SJCRH30 (cell line): ENCODE data around the gene PTPN4. TPM values are rescaled to one million over a fixed set of nuclear protein-coding genes. Genes with fewer than 3 reads are reported as not detected.

Experiments used
- DNase-seq, 2 experiments: peaks; one replicate each; pipeline ENCODE4 v3.0.0-alpha.2; 2015 to 2020
- H3K27ac ChIP-seq: fragments of 250-450 bp; sonication (Bioruptor Pico); 2 replicates; pipeline ENCODE4 v1.5.1; 2020; ENCODE audit warnings: mild to moderate bottlenecking, moderate library complexity
- H3K27me3 ChIP-seq: fragments of 250-450 bp; sonication (Bioruptor Pico); 2 replicates; pipeline ENCODE4 v1.5.1; 2020; ENCODE audit warnings: mild to moderate bottlenecking, moderate library complexity
- H3K36me3 ChIP-seq: fragments of 250-450 bp; sonication (Bioruptor Pico); 2 replicates; pipeline ENCODE4 v1.5.1; 2020; ENCODE audit warnings: mild to moderate bottlenecking, moderate library complexity
- H3K4me1 ChIP-seq: fragments of 250-450 bp; sonication (Bioruptor Pico); 2 replicates; pipeline ENCODE4 v1.5.1; 2020; ENCODE audit warnings: mild to moderate bottlenecking, moderate library complexity
- H3K4me3 ChIP-seq: fragments of 250-450 bp; sonication (Bioruptor Pico); 2 replicates; pipeline ENCODE4 v1.5.1; 2020; ENCODE audit warnings: mild to moderate bottlenecking, moderate library complexity
- H3K9me3 ChIP-seq: fragments of 250-450 bp; sonication (Bioruptor Pico); replicated peaks from 2 replicates; pipeline ENCODE4 v1.5.1; 2020; ENCODE audit warnings: mild to moderate bottlenecking, moderate library complexity
- total RNA-seq: library from RNA; depleted of rRNA; stranded (reverse); fragments of >200 nt; shearing (Covaris generic); gene quantifications from 2 replicates; pipeline ENCODE4 v1.2.3, GENCODE V29; 2014

The PTPN4 gene
- total RNA-seq, 1 experiment from 2014 or later = 30.8 TPM

GRCh38 chr2:119823734-119824334 is 64.1 kb downstream of the PTPN4 start:
- H3K27me3 ChIP-seq = no peaks in the 10 kb centered on the region
- peak; percentile 27 to 51 for DNase-seq
- H3K4me3 ChIP-seq = no peak overlapping the region
- peaks cover 10% of the 10 kb centered on the region for H3K4me1 ChIP-seq
- H3K27ac ChIP-seq = no peak overlapping the region
- H3K36me3 ChIP-seq = peaks cover 1% of the 10 kb centered on the region; the same call in 1 of the 2 replicates
- H3K9me3 ChIP-seq = no peaks in the 10 kb centered on the region

GRCh38 chr2:119826370-119826961 is 66.7 kb downstream of the PTPN4 start:
- H3K4me1 ChIP-seq = no peaks in the 10 kb centered on the region
- no peak overlapping the region for H3K27ac ChIP-seq
- no peaks in the 10 kb centered on the region for H3K27me3 ChIP-seq
- DNase-seq = peak; percentile 31 to 61
- peaks cover 1% of the 10 kb centered on the region; the same call in 1 of the 2 replicates for H3K36me3 ChIP-seq
- peaks cover 4% of the 10 kb centered on the region; the same call in 1 of the 2 replicates for H3K9me3 ChIP-seq
- no peak overlapping the region for H3K4me3 ChIP-seq

GRCh38 chr2:119827866-119828507 is 68.3 kb downstream of the PTPN4 start:
- H3K36me3 ChIP-seq = peaks cover 6% of the 10 kb centered on the region; the same call in 1 of the 2 replicates
- H3K27me3 ChIP-seq = no peaks in the 10 kb centered on the region
- no peak for DNase-seq
- H3K4me3 ChIP-seq = no peak overlapping the region
- H3K27ac ChIP-seq = no peak overlapping the region
- no peaks in the 10 kb centered on the region for H3K4me1 ChIP-seq
- H3K9me3 ChIP-seq = peaks cover 4% of the 10 kb centered on the region; the same call in 1 of the 2 replicates

- no peaks in the 10 kb centered on the region; the same call in 1 of the 2 replicates for H3K9me3 ChIP-seq
- H3K27ac ChIP-seq = no peak overlapping the region
- H3K27me3 ChIP-seq = no peaks in the 10 kb centered on the region
- no peak for DNase-seq
- 0 out of 2 replicates have a peak, but pooled peaks cover 4% of the 10 kb centered on the region for H3K36me3 ChIP-seq
- H3K4me1 ChIP-seq = peaks cover 4% of the 10 kb centered on the region
- H3K4me3 ChIP-seq = no peak overlapping the region
Observed at GRCh38 chr2:119836455-119837142, 76.9 kb downstream of the PTPN4 start.

- no peaks in the 10 kb centered on the region for H3K36me3 ChIP-seq
- no peak overlapping the region for H3K4me3 ChIP-seq
- no peak for DNase-seq
- H3K27me3 ChIP-seq = no peaks in the 10 kb centered on the region
- peaks cover 5% of the 10 kb centered on the region for H3K4me1 ChIP-seq
- H3K27ac ChIP-seq = no peak overlapping the region
- no peaks in the 10 kb centered on the region; the same call in 1 of the 2 replicates for H3K9me3 ChIP-seq
Observed at GRCh38 chr2:119837350-119837749, 77.6 kb downstream of the PTPN4 start.

- H3K4me3 ChIP-seq = no peak overlapping the region
- peaks cover 5% of the 10 kb centered on the region for H3K4me1 ChIP-seq
- H3K36me3 ChIP-seq = peaks cover 2% of the 10 kb centered on the region; the same call in 1 of the 2 replicates
- DNase-seq = no peak
- peaks cover 3% of the 10 kb centered on the region; the same call in 1 of the 2 replicates for H3K9me3 ChIP-seq
- H3K27ac ChIP-seq = no peak overlapping the region
- H3K27me3 ChIP-seq = no peaks in the 10 kb centered on the region
Observed at GRCh38 chr2:119837759-119838158, 78.0 kb downstream of the PTPN4 start.

GRCh38 chr2:119838179-119838578 is 78.5 kb downstream of the PTPN4 start:
- Histone ChIP-seq H3K9me3 (peaks cover 3% of the 10 kb centered on the region; the same call in 1 of the 2 replicates), H3K36me3 (peaks cover 3% of the 10 kb centered on the region; the same call in 1 of the 2 replicates), H3K4me3 (no peak overlapping the region), H3K27ac (no peak overlapping the region), H3K27me3 (no peaks in the 10 kb centered on the region), H3K4me1 (peaks cover 5% of the 10 kb centered on the region)
- no peak for DNase-seq

GRCh38 chr2:119841550-119841949 is 81.8 kb downstream of the PTPN4 start:
- Histone ChIP-seq H3K27me3 (no peaks in the 10 kb centered on the region), H3K36me3 (peaks cover 3% of the 10 kb centered on the region; the same call in 1 of the 2 replicates), H3K27ac (no peak overlapping the region), H3K4me1 (peaks cover 5% of the 10 kb centered on the region), H3K9me3 (peaks cover 3% of the 10 kb centered on the region; the same call in 1 of the 2 replicates), H3K4me3 (no peak overlapping the region)
- DNase-seq = no peak

GRCh38 chr2:119846021-119846420 is 86.3 kb downstream of the PTPN4 start:
- DNase-seq = no peak
- H3K27ac ChIP-seq = no peak overlapping the region
- H3K9me3 ChIP-seq = peaks cover 3% of the 10 kb centered on the region; the same call in 1 of the 2 replicates
- peaks cover 3% of the 10 kb centered on the region; the same call in 1 of the 2 replicates for H3K36me3 ChIP-seq
- no peaks in the 10 kb centered on the region for H3K27me3 ChIP-seq
- H3K4me3 ChIP-seq = no peak overlapping the region
- H3K4me1 ChIP-seq = peaks cover 5% of the 10 kb centered on the region

GRCh38 chr2:119849838-119850565 is 90.3 kb downstream of the PTPN4 start:
- H3K27ac ChIP-seq = no peak overlapping the region
- H3K4me1 ChIP-seq = no peaks in the 10 kb centered on the region
- H3K27me3 ChIP-seq = no peaks in the 10 kb centered on the region
- no peaks in the 10 kb centered on the region for H3K36me3 ChIP-seq
- H3K9me3 ChIP-seq = peaks cover 14% of the 10 kb centered on the region
- DNase-seq = no peak
- H3K4me3 ChIP-seq = no peak overlapping the region

GRCh38 chr2:119852214-119852613 is 92.5 kb downstream of the PTPN4 start:
- Histone ChIP-seq H3K4me1 (no peaks in the 10 kb centered on the region), H3K36me3 (no peaks in the 10 kb centered on the region), H3K4me3 (no peak overlapping the region), H3K27ac (no peak overlapping the region), H3K9me3 (peaks cover 14% of the 10 kb centered on the region), H3K27me3 (no peaks in the 10 kb centered on the region)
- DNase-seq = no peak

GRCh38 chr2:119853777-119854399 is 94.2 kb downstream of the PTPN4 start:
- Histone ChIP-seq H3K4me1 (no peaks in the 10 kb centered on the region), H3K27me3 (no peaks in the 10 kb centered on the region), H3K27ac (no peak overlapping the region), H3K4me3 (no peak overlapping the region), H3K36me3 (no peaks in the 10 kb centered on the region), H3K9me3 (peaks cover 14% of the 10 kb centered on the region)
- DNase-seq = no peak

GRCh38 chr2:119856469-119856901 is 96.8 kb downstream of the PTPN4 start:
- Histone ChIP-seq H3K4me3 (no peak overlapping the region), H3K27me3 (no peaks in the 10 kb centered on the region), H3K4me1 (no peaks in the 10 kb centered on the region), H3K27ac (no peak overlapping the region), H3K9me3 (peaks cover 14% of the 10 kb centered on the region), H3K36me3 (no peaks in the 10 kb centered on the region)
- no peak for DNase-seq

GRCh38 chr2:119857742-119858141 is 98.0 kb downstream of the PTPN4 start:
- H3K4me3 ChIP-seq = no peak overlapping the region
- no peak for DNase-seq
- H3K36me3 ChIP-seq = no peaks in the 10 kb centered on the region; the same call in 1 of the 2 replicates
- H3K9me3 ChIP-seq = peaks cover 3% of the 10 kb centered on the region; the same call in 1 of the 2 replicates
- H3K27me3 ChIP-seq = no peaks in the 10 kb centered on the region
- no peak overlapping the region for H3K27ac ChIP-seq
- no peaks in the 10 kb centered on the region for H3K4me1 ChIP-seq
